ENCODE results near the gene MAP3K5.

The MAP3K5 gene

GRCh38 chr6:136754820-136755219 lies 37.5 kb downstream of the MAP3K5 start:
- H3K27me3 ChIP-seq (ENCODE audit: low read depth, low read length): no peaks in the 10 kb centered on the region
- no peak overlapping the region for H3K27ac ChIP-seq (ENCODE audit: low read length)
- no peaks in the 10 kb centered on the region for H3K36me3 ChIP-seq (ENCODE audit: control insufficient read depth in 1 of 2, insufficient read depth in 2 of 2, low read length in 2 of 2)
- H3K4me1 ChIP-seq (ENCODE audit: control insufficient read depth in 1 of 2, insufficient read depth in 2 of 2, low read length in 2 of 2): peaks cover 0 to 11% of the 10 kb centered on the region in 2 donors
- no peak overlapping the region for H3K4me3 ChIP-seq (ENCODE audit: low read depth in 1 of 2, low read length in 2 of 2)
- H3K9me3 ChIP-seq (ENCODE audit: control insufficient read depth in 1 of 2, low read length in 2 of 2): no peaks in the 10 kb centered on the region

- Histone ChIP-seq H3K4me1 (ENCODE audit: control insufficient read depth in 1 of 2, insufficient read depth in 2 of 2, low read length in 2 of 2) (peaks cover 0 to 11% of the 10 kb centered on the region in 2 donors), H3K9me3 (ENCODE audit: control insufficient read depth in 1 of 2, low read length in 2 of 2) (no peaks in the 10 kb centered on the region), H3K36me3 (ENCODE audit: control insufficient read depth in 1 of 2, insufficient read depth in 2 of 2, low read length in 2 of 2) (no peaks in the 10 kb centered on the region), H3K27ac (ENCODE audit: low read length) (no peak overlapping the region), H3K4me3 (ENCODE audit: low read depth in 1 of 2, low read length in 2 of 2) (no peak overlapping the region), H3K27me3 (ENCODE audit: low read depth, low read length) (no peaks in the 10 kb centered on the region)
Measured at GRCh38 chr6:136753624-136754023, 38.7 kb downstream of the MAP3K5 start.

GRCh38 chr6:136752554-136752953 lies 39.7 kb downstream of the MAP3K5 start:
- Histone ChIP-seq H3K27ac (ENCODE audit: low read length) (no peak overlapping the region), H3K4me3 (ENCODE audit: low read depth in 1 of 2, low read length in 2 of 2) (no peak overlapping the region)

GRCh38 chr6:136751991-136752390 lies 40.3 kb downstream of the MAP3K5 start:
- Histone ChIP-seq H3K36me3 (ENCODE audit: control insufficient read depth in 1 of 2, insufficient read depth in 2 of 2, low read length in 2 of 2) (no peaks in the 10 kb centered on the region), H3K4me3 (ENCODE audit: low read depth in 1 of 2, low read length in 2 of 2) (peak overlapping the region in 1 of 2 donors; percentile 4), H3K4me1 (ENCODE audit: control insufficient read depth in 1 of 2, insufficient read depth in 2 of 2, low read length in 2 of 2) (peaks cover 0 to 11% of the 10 kb centered on the region in 2 donors), H3K27me3 (ENCODE audit: low read depth, low read length) (no peaks in the 10 kb centered on the region), H3K27ac (ENCODE audit: low read length) (peak overlapping the region; percentile 45), H3K9me3 (ENCODE audit: control insufficient read depth in 1 of 2, low read length in 2 of 2) (no peaks in the 10 kb centered on the region)

More at GRCh38 chr6:136752554-136752953, 39.7 kb downstream of the MAP3K5 start:
- Histone ChIP-seq H3K36me3 (ENCODE audit: control insufficient read depth in 1 of 2, insufficient read depth in 2 of 2, low read length in 2 of 2) (no peaks in the 10 kb centered on the region), H3K4me1 (ENCODE audit: control insufficient read depth in 1 of 2, insufficient read depth in 2 of 2, low read length in 2 of 2) (peaks cover 0 to 11% of the 10 kb centered on the region in 2 donors), H3K27me3 (ENCODE audit: low read depth, low read length) (no peaks in the 10 kb centered on the region), H3K9me3 (ENCODE audit: control insufficient read depth in 1 of 2, low read length in 2 of 2) (no peaks in the 10 kb centered on the region)

GRCh38 chr6:136751522-136751956 lies 40.7 kb downstream of the MAP3K5 start:
- Histone ChIP-seq H3K4me1 (ENCODE audit: control insufficient read depth in 1 of 2, insufficient read depth in 2 of 2, low read length in 2 of 2) (peaks cover 0 to 11% of the 10 kb centered on the region in 2 donors), H3K27ac (ENCODE audit: low read length) (peak overlapping the region; percentile 45), H3K9me3 (ENCODE audit: control insufficient read depth in 1 of 2, low read length in 2 of 2) (no peaks in the 10 kb centered on the region), H3K27me3 (ENCODE audit: low read depth, low read length) (no peaks in the 10 kb centered on the region), H3K4me3 (ENCODE audit: low read depth in 1 of 2, low read length in 2 of 2) (peak overlapping the region in 1 of 2 donors; percentile 4), H3K36me3 (ENCODE audit: control insufficient read depth in 1 of 2, insufficient read depth in 2 of 2, low read length in 2 of 2) (no peaks in the 10 kb centered on the region)

GRCh38 chr6:136750696-136751521 lies 41.4 kb downstream of the MAP3K5 start:
- Histone ChIP-seq H3K4me1 (ENCODE audit: control insufficient read depth in 1 of 2, insufficient read depth in 2 of 2, low read length in 2 of 2) (peaks cover 0 to 11% of the 10 kb centered on the region in 2 donors), H3K27ac (ENCODE audit: low read length) (peak overlapping the region; percentile 45), H3K4me3 (ENCODE audit: low read depth in 1 of 2, low read length in 2 of 2) (peak overlapping the region in 1 of 2 donors; percentile 4), H3K27me3 (ENCODE audit: low read depth, low read length) (no peaks in the 10 kb centered on the region), H3K9me3 (ENCODE audit: control insufficient read depth in 1 of 2, low read length in 2 of 2) (no peaks in the 10 kb centered on the region), H3K36me3 (ENCODE audit: control insufficient read depth in 1 of 2, insufficient read depth in 2 of 2, low read length in 2 of 2) (no peaks in the 10 kb centered on the region)

- no peaks in the 10 kb centered on the region for H3K36me3 ChIP-seq (ENCODE audit: control insufficient read depth in 1 of 2, insufficient read depth in 2 of 2, low read length in 2 of 2)
- H3K4me3 ChIP-seq (ENCODE audit: low read depth in 1 of 2, low read length in 2 of 2): no peak overlapping the region
- H3K4me1 ChIP-seq (ENCODE audit: control insufficient read depth in 1 of 2, insufficient read depth in 2 of 2, low read length in 2 of 2): peaks cover 0 to 11% of the 10 kb centered on the region in 2 donors
- H3K9me3 ChIP-seq (ENCODE audit: control insufficient read depth in 1 of 2, low read length in 2 of 2): no peaks in the 10 kb centered on the region
- no peak overlapping the region for H3K27ac ChIP-seq (ENCODE audit: low read length)
- H3K27me3 ChIP-seq (ENCODE audit: low read depth, low read length): no peaks in the 10 kb centered on the region
Measured at GRCh38 chr6:136749359-136749997, 42.8 kb downstream of the MAP3K5 start.

- Histone ChIP-seq H3K27ac (ENCODE audit: low read length) (no peak overlapping the region), H3K4me1 (ENCODE audit: control insufficient read depth in 1 of 2, insufficient read depth in 2 of 2, low read length in 2 of 2) (peaks cover 0 to 11% of the 10 kb centered on the region in 2 donors), H3K9me3 (ENCODE audit: control insufficient read depth in 1 of 2, low read length in 2 of 2) (no peaks in the 10 kb centered on the region), H3K27me3 (ENCODE audit: low read depth, low read length) (no peaks in the 10 kb centered on the region), H3K36me3 (ENCODE audit: control insufficient read depth in 1 of 2, insufficient read depth in 2 of 2, low read length in 2 of 2) (no peaks in the 10 kb centered on the region), H3K4me3 (ENCODE audit: low read depth in 1 of 2, low read length in 2 of 2) (no peak overlapping the region)
Measured at GRCh38 chr6:136747507-136747906, 44.8 kb downstream of the MAP3K5 start.

GRCh38 chr6:136745300-136745699 lies 47.0 kb downstream of the MAP3K5 start:
- Histone ChIP-seq H3K4me3 (ENCODE audit: low read depth in 1 of 2, low read length in 2 of 2) (peak overlapping the region in 1 of 2 donors; percentile 5), H3K9me3 (ENCODE audit: control insufficient read depth in 1 of 2, low read length in 2 of 2) (no peaks in the 10 kb centered on the region), H3K27me3 (ENCODE audit: low read depth, low read length) (no peaks in the 10 kb centered on the region), H3K4me1 (ENCODE audit: control insufficient read depth in 1 of 2, insufficient read depth in 2 of 2, low read length in 2 of 2) (no peaks in the 10 kb centered on the region), H3K27ac (ENCODE audit: low read length) (no peak overlapping the region), H3K36me3 (ENCODE audit: control insufficient read depth in 1 of 2, insufficient read depth in 2 of 2, low read length in 2 of 2) (no peaks in the 10 kb centered on the region)

- Histone ChIP-seq H3K9me3 (ENCODE audit: control insufficient read depth in 1 of 2, low read length in 2 of 2) (no peaks in the 10 kb centered on the region), H3K4me3 (ENCODE audit: low read depth in 1 of 2, low read length in 2 of 2) (no peak overlapping the region), H3K27ac (ENCODE audit: low read length) (no peak overlapping the region), H3K36me3 (ENCODE audit: control insufficient read depth in 1 of 2, insufficient read depth in 2 of 2, low read length in 2 of 2) (no peaks in the 10 kb centered on the region), H3K4me1 (ENCODE audit: control insufficient read depth in 1 of 2, insufficient read depth in 2 of 2, low read length in 2 of 2) (no peaks in the 10 kb centered on the region), H3K27me3 (ENCODE audit: low read depth, low read length) (no peaks in the 10 kb centered on the region)
Measured at GRCh38 chr6:136744889-136745288, 47.4 kb downstream of the MAP3K5 start.

- peaks cover 0 to 8% of the 10 kb centered on the region in 2 donors for H3K4me1 ChIP-seq (ENCODE audit: control insufficient read depth in 1 of 2, insufficient read depth in 2 of 2, low read length in 2 of 2)
- H3K27ac ChIP-seq (ENCODE audit: low read length): no peak overlapping the region
- no peaks in the 10 kb centered on the region for H3K9me3 ChIP-seq (ENCODE audit: control insufficient read depth in 1 of 2, low read length in 2 of 2)
- H3K27me3 ChIP-seq (ENCODE audit: low read depth, low read length): no peaks in the 10 kb centered on the region
- H3K36me3 ChIP-seq (ENCODE audit: control insufficient read depth in 1 of 2, insufficient read depth in 2 of 2, low read length in 2 of 2): no peaks in the 10 kb centered on the region
- H3K4me3 ChIP-seq (ENCODE audit: low read depth in 1 of 2, low read length in 2 of 2): no peak overlapping the region
Measured at GRCh38 chr6:136742125-136742524, 50.2 kb downstream of the MAP3K5 start.

Data from muscle layer of duodenum (tissue), 2 donors.